GM21717 (cell line): Measurements from ENCODE around the gene GPATCH2.
A peak's percentile ranks its signal among the peaks of the same experiment; 100 is the strongest.
"Not testable (repeated sequence)": the region's sequence is repeated elsewhere in the genome, so short reads cannot be mapped to it uniquely, and the experiment has no call there.

Experiments
- ATAC-seq: cut with Tn5 transposase; IDR thresholded peaks from one replicate; pipeline ENCODE4 v1.9.1; 2021; ENCODE audit warnings: mild to moderate bottlenecking, moderate library complexity; ENCODE audit not compliant: unreplicated experiment

GPATCH2 gene

DNA sequence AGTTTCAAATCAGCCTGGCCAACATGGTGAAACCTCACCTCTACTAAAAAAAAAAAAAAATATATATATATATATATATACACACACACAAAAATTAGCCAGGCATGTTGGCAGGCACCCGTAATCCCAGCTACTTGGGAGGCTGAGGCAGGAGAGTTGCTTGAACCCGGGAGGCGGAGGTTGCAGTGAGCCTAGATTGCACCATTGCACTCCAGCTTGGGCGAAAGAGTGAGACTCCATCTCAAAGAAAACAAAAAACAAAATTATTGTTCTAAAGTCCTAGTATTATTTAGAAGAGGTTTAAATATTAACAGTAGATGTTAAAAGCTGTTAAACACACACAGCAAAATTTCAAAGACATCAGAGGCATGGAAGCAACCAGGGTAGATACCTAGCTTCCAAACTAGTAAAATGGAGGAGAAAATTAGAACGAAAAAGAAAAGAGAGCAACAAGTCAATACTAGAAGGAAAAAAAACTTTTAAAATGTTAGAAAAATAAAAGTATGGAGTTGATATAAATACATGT is 46.5 kb downstream of the GPATCH2 start:
- not testable (repeated sequence) for ATAC-seq

DNA sequence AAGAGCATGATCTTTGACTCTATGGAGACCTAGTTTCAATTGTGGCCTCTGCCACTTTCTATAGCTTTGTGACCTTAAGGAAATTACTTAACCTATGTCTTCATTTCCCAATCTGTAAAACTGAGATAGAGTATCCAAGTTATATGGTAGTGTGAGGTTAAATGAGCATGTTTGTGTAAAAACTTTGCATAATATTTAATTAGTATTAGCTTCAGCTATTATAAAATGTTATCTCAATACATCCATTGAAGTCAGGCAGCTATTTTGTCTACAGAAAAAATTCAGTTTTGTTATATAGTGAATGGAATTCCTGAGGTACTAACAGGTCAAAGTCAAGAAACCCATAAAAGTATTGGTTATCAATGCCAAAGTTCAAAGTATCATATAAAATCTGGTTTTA is 53.6 kb downstream of the GPATCH2 start:
- no peak for ATAC-seq

DNA sequence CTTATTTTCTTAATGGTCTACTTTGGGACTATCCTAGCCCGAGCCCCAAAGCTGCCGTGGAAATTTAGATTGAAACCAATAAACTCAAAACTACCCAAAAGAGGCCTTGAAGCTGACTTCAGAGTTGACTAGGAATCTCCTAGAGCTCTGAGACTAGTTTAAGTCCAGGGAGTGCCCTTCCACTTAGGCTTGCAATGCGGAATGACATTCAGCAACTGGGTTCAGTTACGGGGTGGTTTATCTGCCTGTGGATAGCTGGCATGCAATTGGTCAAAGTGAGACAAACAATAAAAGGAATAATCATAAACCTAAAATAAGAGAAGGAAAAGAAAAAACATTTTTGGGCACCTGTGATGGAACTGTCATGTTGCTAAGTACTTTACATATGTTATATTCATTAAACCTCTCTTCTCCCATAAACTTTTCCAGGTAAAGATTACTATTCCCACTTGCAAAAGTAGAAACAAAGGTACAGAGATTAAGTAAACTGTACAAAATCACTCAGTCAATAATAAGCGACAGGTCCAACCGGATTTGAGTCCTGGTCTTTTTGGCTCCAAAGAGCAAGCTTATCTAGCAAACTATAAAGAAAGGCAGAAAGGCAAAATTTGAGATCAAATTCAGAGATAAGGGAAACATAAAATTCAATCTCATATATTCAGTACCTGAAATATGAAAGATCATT is 56.5 kb downstream of the GPATCH2 start:
- no peak for ATAC-seq

DNA sequence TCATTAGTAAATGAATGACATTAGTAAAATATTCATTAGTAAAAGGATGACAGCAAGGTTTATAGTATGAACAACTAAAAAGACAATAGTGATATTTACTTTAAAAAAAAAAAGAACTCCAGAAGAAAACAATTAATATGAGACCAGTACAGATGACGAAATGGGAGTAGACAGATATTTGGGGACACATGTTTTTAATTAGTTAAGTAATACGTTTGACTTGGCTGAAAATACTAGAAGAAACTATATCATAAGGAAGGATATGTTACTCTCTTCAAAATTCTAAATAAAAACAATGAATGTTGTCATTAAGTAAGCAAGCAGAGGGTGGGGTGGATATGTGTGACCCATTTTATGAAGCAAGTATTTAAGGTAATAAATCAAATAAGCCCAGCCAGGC is 61.9 kb downstream of the GPATCH2 start:
- no peak for ATAC-seq

DNA sequence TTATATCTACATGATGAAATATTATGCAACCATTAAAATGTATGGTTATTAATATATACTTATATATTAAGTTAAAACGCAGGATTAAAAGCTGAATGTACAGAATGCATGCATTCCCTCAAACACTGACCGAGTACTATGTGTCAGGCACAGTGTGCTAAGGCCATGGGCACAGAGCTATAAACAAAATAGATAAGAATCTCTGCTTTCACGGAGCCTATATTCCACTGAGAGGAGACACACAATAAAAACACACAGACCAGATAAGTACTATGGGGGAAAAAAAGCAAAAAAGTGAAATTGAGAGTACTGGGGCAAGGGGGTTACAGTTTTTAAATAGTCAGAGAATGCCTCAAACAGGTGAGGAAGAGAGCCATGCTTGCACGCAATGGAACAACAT is 62.7 kb downstream of the GPATCH2 start:
- ATAC-seq = no peak

DNA sequence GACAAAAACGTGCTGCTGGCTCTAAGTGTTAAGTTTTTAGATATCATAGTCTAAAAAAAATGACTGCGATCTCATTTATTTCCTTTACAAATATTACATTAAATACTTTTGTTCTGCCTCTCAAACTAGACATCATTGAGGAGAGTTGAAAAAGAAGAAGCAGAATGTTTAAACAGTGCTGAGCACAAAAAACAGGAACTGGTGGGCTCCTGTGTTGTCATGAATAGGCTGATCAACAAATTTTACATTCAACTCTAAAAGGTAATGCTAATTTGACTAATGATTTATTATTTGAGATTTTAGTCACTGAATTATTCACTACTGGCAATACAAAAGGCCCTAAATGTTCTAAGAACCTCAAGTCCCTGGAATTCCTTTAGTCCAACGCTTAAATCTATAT is 66.1 kb downstream of the GPATCH2 start:
- no peak for ATAC-seq

DNA sequence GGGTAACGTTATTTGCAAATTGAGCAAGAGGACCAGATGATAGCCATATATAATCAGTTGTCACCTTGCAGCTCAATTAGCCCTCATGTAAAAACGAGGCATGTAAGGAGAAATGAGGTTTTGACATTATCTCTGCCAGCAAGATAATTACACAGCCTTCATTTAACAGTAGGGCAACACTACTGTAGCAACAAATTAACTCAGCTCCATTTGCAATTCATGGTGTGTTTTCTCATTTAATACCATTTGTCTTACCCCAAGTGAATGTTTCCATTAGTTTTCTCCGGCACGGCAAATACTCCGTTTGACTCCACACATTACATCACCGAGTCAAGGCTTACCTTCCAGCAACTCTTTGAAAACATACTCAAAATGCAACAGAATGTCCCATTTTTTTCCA is 66.7 kb downstream of the GPATCH2 start:
- ATAC-seq = no peak

DNA sequence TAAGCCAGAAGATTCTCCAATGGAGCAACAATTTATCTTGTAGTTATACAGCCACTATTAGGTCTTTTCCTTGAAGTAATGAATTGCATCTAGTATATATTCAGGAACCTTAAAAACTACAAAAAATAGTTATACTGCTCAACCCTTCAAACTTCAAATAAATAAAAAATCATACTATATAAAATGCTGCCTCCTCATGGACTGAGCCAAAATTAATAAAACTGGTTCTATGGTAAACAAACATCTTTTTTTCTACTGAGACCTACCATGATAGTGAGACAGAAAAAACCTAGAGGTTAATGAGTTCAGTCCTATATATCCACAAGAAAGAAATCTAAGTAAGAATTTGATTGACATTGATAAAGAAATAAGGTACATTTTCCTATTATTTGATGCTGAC is 67.7 kb downstream of the GPATCH2 start:
- no peak for ATAC-seq

DNA sequence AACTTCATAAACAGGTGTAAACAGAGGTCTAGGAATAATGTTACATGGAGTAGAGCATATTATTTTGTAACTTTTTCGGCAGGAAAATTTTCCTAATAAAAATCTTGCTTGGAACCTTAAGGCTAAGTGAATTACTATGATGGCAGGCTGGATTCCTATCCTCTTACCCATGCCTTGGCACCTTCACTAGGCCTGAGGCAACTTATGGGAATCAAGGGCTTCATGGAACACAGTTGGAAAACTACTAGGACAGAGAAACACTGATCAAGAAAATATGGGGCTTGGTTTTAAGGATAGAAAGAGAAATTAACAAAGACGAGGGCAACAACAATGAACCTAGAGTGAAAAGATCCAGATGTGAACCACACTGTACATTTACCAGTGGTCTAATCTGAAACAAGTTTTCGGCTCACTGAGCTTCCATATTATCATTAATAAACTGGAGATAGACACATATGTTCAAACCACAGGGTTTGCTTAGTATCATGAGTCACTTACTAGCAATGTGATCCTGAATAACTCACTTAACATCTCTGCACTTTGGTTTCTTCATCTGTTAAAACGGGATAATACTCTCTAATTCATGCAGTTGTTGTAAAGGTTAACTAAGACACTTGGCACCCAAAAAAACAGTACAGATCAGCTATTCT is 68.5 kb downstream of the GPATCH2 start:
- no peak for ATAC-seq

DNA sequence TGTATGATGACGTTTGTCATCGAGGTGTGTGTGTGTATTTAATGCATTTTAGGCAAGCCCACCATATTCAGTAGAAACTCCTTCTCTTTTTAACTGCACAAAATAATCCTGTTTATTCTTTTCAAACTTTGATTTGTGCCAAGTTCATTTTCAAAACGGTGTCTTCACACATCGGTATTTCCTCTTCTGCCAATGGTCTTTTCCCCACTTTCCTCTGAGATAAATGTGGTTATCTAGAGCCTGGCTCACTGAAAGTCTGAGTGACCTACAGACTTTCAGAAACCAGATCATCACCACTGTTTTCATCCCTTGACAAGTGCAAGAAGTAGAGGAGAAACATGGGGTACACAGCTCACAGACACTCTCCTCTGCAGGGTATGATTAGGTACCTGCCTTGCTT is 69.4 kb downstream of the GPATCH2 start:
- no peak for ATAC-seq

DNA sequence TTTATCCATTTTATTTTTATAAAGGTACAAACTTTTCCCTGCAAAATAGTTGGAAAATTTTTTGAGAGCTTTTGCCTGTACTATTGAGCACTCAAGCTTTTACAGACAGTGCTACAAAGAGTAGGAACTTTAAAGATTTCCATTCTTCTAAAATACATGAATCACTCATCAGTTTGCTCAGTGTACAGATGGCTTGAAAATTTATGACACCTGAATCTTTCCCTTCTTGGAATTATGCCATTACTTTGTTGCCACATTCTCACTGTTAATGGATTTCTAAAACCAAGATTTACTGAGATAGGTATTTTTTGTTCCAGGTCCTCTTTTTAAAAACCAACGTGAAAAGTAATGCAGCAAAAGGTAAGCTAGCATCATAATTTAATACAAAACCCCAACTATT is 76.0 kb downstream of the GPATCH2 start:
- no peak for ATAC-seq

DNA sequence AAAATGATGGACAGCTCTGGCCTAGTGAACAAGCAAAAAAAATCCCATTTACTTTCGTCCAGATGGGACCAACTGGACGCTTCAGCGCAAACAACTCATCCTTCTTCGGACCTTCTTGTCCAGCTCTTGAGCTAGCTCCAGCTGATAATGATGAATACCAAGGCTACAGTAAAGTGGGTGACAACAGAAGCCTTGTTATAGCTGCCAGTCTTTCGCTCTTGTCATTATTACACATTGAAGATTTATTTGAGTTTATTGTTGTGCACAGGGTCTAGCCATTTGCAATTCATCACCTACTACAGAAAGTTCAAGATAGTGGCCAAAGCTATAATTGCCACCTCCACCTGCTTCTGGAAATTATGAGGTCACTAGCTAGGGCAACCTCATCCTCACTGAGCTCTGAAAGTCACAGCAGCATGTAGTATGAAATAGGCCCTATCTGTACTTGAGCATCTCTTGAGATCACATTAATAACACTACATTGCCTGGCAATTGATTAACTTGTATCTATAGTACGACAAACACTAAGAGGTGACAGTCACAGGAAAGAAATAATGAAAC is 76.9 kb downstream of the GPATCH2 start:
- no peak for ATAC-seq

DNA sequence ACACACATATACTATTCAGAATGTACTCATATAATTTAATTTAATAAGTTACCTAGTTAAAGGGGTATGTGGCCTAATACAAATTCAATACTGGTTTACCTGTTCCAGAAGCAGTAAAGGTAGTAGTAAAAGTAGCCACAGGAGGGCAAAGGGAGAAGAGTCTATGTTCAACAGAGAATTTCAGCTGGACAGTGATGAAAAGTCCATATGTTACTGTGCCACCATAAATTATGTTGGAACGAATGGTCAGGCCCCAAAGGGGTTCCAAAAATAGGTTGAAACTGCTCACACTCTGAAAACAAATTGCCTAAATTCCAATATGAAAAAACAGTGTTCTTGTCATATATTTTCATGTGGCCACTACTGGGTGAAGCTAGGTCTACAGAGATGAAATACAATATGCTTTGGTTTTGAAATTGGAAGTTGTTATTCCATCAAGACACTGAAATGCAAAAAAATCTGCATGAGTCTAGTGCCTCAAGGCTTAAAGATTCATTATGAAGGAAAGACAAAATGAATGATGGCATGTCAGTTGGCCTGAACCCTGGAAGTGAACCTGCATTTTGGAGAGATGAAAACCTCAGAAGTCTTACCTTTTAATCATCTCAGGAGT is 78.4 kb downstream of the GPATCH2 start:
- no peak for ATAC-seq

DNA sequence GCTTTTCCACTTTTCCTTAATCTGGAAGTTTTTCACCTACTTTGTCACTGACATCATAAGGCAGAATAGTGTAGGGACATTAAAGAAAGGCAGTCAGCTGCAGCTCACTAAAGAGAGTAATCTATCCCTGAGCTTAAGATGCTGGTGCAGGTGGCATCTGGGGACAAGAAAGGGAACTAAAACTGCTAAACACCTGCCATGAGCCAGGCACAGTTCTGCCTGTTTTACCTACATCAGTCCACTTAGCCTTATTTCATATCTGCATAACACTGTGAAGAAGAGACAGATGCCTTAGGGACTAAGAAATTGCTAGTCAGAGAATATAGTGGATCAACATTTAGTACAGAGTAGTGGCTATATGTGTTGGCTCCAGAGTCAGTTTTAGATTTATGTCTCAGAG is 88.1 kb downstream of the GPATCH2 start:
- ATAC-seq = peak; percentile 96

DNA sequence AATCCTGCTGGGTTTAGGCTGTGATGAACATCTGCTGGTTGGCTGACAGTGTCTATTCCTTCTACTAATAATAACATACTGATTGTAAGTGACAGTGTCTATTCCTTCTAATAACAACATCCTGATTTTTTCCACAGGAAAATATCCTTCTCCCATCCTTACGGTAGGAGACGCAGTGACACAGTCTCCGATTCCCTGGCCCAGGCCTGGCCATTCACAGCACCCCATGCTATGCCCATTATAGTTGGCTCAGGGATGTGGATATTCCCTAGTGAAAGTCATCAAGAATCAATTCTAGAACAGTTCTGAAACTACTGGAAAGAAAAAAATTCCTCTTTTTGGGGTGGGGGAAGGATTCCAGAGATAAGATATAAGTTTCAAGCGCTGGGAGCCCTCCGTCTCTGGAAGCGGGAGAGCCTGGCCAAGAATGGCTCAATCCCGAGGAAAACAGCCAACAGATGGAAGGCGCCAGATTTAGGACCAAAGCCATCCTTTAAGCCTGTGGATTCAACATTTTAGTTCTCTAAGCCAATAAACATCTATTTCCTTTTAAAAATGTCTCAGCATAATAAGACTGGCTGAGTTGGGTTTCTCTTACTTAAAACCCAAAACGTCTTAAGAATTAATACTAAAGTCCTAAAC is 88.6 kb downstream of the GPATCH2 start:
- ATAC-seq = no peak

DNA sequence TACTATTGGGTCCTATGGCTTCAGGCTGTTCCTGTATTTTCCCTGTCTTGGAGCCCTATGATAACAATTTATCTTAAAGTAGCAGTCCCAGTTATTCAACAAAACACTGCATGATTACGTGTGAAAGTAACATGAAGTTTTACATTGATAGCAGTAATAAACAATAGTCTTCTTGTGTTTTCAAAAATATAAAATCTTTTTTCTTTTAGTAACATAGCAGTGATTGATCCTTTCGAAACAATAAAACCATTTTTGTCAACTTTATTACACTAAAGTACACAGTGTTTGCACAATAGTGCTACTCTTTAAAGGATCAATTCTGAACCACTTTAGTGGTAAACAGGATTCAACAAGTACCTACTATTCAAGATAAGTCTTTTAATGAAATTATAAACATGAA is 90.6 kb downstream of the GPATCH2 start:
- ATAC-seq = no peak

DNA sequence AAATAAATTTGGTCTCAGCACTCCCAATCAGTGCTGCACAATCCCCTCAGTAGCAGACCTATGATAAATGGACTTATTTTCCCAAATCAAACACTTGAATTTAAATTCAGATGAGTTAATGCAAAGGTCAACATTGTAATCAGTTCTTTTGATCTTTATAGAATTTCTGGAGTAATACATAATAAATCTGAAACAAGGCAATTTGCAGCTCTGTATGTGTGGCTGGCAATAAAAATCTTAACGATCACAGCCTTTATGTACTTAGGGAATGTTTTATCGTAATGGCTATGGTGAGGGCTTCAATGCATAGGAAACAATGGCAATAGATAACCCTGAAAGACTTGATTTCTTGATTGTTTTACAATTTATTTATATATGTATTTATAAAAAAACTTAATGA is 91.4 kb downstream of the GPATCH2 start:
- no peak for ATAC-seq

DNA sequence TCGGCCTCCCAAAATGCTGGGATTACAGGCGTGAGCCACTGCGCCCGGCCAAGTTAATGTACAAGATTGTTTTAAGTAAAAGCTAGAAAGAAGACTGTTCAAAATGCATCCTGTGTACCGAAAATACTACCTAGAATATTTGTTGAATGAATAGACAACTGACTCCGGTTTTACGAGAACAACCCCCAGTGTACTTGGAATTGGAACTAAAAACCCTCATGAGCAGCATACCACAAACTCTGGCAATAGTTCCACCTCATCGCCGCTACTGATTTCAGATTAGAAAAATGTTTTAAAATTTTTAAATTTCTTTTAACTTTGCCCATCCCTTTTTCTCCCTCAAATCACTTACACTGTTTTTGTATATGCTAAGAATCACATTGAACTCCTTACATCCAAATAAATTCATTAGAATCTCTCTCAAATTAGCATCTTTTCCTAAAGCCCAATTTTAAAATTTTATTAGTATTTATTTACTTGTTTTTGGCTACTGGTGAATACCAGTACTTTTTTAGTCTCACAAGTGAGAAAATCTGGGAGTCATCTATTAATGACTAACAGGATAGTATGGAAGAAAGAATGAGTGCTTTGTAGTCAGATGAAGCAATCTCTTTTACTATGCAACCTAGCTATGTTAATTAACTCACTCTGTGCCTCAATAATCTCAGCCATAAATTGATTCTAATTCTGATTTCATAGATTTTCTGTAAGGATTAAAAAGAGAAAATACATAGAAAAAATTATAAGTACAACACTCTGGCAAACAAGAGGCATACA is 95.1 kb downstream of the GPATCH2 start:
- no peak for ATAC-seq

DNA sequence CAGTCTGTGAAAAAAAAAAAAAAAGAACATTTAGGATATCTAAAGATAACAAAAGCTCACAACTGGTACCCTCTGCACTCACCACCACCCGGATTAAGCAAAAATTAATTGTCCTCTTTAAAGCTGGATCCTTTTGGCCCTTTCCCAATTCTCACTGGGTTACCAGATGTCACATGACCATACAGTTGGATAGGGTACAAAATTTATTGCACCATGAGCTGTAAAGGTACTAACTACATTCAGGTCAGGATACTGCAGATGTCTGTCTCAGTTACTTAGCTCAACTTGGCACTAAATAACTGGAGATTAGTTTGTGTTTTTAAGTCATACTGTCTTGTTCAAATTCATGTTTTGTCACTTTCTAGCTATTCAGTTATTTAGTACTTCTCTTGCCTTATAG is 96.3 kb downstream of the GPATCH2 start:
- no peak for ATAC-seq

DNA sequence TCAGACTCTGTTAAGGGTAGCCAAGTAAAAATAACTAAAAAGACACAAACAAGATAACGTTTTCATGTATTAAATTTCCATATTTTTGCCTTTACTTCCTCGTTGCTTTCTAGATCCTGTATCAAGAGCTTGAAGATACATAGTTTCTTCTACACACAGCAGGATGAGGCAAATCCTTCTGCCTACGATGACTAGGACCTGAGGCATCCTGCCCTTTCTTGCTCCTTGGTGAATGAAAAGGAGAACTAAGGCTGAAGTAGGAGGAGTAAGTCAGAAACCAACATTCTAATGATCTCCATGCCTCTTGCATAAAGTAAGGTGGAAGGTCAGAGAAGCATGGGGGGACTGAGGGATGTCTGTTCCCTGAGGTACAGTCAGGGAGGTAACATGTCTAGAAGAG is 102.6 kb downstream of the GPATCH2 start:
- ATAC-seq = no peak

DNA sequence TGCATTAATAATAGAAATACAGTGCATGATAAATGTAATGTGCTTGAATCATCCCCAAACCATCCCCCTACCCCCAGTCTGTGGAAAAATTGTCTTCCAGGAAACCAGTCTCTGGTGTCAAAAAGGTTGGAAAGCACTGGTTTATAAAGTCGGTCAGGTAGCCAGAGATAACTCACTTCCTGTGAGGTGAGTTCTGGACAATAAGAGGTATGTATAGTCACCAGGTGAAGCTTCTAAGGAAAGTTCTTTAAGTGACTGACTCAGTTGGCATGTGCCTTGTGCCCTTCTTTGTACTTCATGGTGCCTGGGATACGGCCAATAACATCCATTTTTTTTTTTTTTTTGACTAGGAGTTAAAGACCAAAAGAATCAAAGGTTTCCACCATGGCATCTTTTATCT is 103.7 kb downstream of the GPATCH2 start:
- ATAC-seq = no peak
